ENCODE measurements around the gene ATAD3B. TPM values are rescaled to one million over a fixed set of nuclear protein-coding genes. Genes with fewer than 3 reads are reported as not detected.

ATAD3B gene
- total RNA-seq, 1 donor from 2014 or later: 63.0 TPM

GRCh38 chr1:1435106-1435903 lies 36.3 kb upstream of the ATAD3B start, which contains the start of gene VWA1:
Gene VWA1 (plus strand): TSS chr1:1435690. CDS start chr1:1435749, 59 bp downstream.
- no peaks in the 10 kb centered on the region for H3K27me3 ChIP-seq (ENCODE audit: insufficient read depth, low read length)
- peaks cover 8% of the 10 kb centered on the region for H3K4me1 Mint-ChIP-seq (ENCODE audit: low read depth, unreplicated experiment)
- no peaks in the 10 kb centered on the region for H3K79me2 ChIP-seq (ENCODE audit: insufficient read depth, low read length)
- no peaks in the 10 kb centered on the region for H3K9me3 ChIP-seq (ENCODE audit: insufficient read depth, low read depth, low read length)
- peak; percentile 42 for DNase-seq (ENCODE audit: low read depth)
- H2AFZ ChIP-seq (ENCODE audit: low read depth, low read length): peak within 1 kb of the TSS; percentile 78
- no peak within 1 kb of the TSS for H3K27ac Mint-ChIP-seq (ENCODE audit: unreplicated experiment)
- peak within 1 kb of the TSS; percentile 48 for H3K9ac ChIP-seq (ENCODE audit: low read length)
- TF ChIP-seq, protein P1, sequence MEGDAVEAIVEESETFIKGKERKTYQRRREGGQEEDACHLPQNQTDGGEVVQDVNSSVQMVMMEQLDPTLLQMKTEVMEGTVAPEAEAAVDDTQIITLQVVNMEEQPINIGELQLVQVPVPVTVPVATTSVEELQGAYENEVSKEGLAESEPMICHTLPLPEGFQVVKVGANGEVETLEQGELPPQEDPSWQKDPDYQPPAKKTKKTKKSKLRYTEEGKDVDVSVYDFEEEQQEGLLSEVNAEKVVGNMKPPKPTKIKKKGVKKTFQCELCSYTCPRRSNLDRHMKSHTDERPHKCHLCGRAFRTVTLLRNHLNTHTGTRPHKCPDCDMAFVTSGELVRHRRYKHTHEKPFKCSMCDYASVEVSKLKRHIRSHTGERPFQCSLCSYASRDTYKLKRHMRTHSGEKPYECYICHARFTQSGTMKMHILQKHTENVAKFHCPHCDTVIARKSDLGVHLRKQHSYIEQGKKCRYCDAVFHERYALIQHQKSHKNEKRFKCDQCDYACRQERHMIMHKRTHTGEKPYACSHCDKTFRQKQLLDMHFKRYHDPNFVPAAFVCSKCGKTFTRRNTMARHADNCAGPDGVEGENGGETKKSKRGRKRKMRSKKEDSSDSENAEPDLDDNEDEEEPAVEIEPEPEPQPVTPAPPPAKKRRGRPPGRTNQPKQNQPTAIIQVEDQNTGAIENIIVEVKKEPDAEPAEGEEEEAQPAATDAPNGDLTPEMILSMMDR (IDR thresholded peaks at IDR 0.05; ENCODE audit: insufficient read depth, low read depth, low read length): no peak
- TF ChIP-seq EZH2 (IDR thresholded peaks at IDR 0.05; ENCODE audit: insufficient read depth, low read length): no peak
- no peak for FAIRE-seq
- peaks cover 32% of the 10 kb centered on the region for H3K4me1 ChIP-seq (ENCODE audit: insufficient read depth, low read length)
- H3K27me3 Mint-ChIP-seq (ENCODE audit: low read depth, unreplicated experiment): no peaks in the 10 kb centered on the region
- H3K9me3 Mint-ChIP-seq (ENCODE audit: unreplicated experiment): no peaks in the 10 kb centered on the region
- H3K36me3 Mint-ChIP-seq (ENCODE audit: low read depth, unreplicated experiment): no peaks in the 10 kb centered on the region
- no peak within 1 kb of the TSS for H3K27ac ChIP-seq (ENCODE audit: low read depth, low read length)
- peak within 1 kb of the TSS; percentile 33 for H3K4me3 ChIP-seq (ENCODE audit: insufficient read depth, low read depth, low read length)
- H3K36me3 ChIP-seq (ENCODE audit: insufficient read depth, low read length): no peaks in the 10 kb centered on the region
- H3K4me2 ChIP-seq (ENCODE audit: low read length): peak within 1 kb of the TSS; percentile 85
- H3K4me3 Mint-ChIP-seq (ENCODE audit: unreplicated experiment): peak within 1 kb of the TSS; percentile 84
- peaks cover 6% of the 10 kb centered on the region for H4K20me1 ChIP-seq (ENCODE audit: insufficient read depth, low read length)

DNA sequence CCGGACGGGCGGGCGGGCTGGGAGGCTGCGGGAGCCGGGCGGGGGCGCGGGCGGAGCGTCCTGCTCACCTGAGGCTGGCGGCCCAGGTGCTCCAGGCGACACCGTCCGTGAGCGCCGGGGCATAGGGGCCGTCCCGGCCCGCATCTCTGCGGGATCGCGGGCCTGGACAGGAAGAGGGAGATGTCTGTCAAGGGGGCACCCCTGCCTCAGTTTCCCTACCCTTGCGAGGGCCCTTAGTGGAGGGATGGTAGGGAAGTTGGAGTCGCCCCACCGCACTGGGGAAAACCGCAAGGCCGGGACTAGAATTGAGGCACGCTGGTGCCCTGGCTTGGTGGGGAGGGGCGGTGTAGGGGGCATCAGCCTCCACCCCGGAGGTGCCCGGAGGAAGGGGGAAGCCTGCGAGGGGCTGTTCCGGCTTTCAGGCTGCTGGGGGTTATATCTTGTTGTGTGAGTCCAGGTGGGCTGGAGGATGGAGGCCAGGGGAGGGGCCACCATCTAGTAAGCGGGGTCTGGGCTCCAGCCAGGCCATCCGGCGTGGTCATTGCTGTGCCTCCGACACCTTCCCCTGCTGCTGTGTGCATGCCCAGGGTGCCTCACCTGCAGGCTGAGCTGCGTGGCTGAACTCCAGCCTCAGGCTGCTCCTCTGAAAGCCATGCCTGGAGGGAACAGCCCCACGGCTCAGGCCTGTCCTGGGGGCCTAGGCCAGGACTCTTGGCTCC lies 35.5 kb upstream of the ATAD3B start:
- H3K27ac ChIP-seq (ENCODE audit: low read depth, low read length): no peak overlapping the region
- H3K4me3 ChIP-seq (ENCODE audit: insufficient read depth, low read depth, low read length): peak overlapping the region; percentile 33
- H3K9me3 ChIP-seq (ENCODE audit: insufficient read depth, low read depth, low read length): no peaks in the 10 kb centered on the region
- no peaks in the 10 kb centered on the region for H3K27me3 ChIP-seq (ENCODE audit: insufficient read depth, low read length)
- H3K9me3 Mint-ChIP-seq (ENCODE audit: unreplicated experiment): no peaks in the 10 kb centered on the region
- H3K4me1 Mint-ChIP-seq (ENCODE audit: low read depth, unreplicated experiment): peaks cover 12% of the 10 kb centered on the region
- H4K20me1 ChIP-seq (ENCODE audit: insufficient read depth, low read length): peaks cover 6% of the 10 kb centered on the region
- H3K4me3 Mint-ChIP-seq (ENCODE audit: unreplicated experiment): peak overlapping the region; percentile 84
- H3K9ac ChIP-seq (ENCODE audit: low read length): peak overlapping the region; percentile 48
- H3K27ac Mint-ChIP-seq (ENCODE audit: unreplicated experiment): no peak overlapping the region
- no peaks in the 10 kb centered on the region for H3K36me3 Mint-ChIP-seq (ENCODE audit: low read depth, unreplicated experiment)
- H2AFZ ChIP-seq (ENCODE audit: low read depth, low read length): no peak overlapping the region
- no peak for DNase-seq (ENCODE audit: low read depth)
- TF ChIP-seq, protein P1 (IDR thresholded peaks at IDR 0.05; ENCODE audit: insufficient read depth, low read depth, low read length): no peak
- TF ChIP-seq EZH2 (IDR thresholded peaks at IDR 0.05; ENCODE audit: insufficient read depth, low read length): no peak
- no peak for FAIRE-seq
- H3K4me1 ChIP-seq (ENCODE audit: insufficient read depth, low read length): peaks cover 28% of the 10 kb centered on the region
- no peaks in the 10 kb centered on the region for H3K27me3 Mint-ChIP-seq (ENCODE audit: low read depth, unreplicated experiment)
- no peaks in the 10 kb centered on the region for H3K36me3 ChIP-seq (ENCODE audit: insufficient read depth, low read length)
- H3K79me2 ChIP-seq (ENCODE audit: insufficient read depth, low read length): no peaks in the 10 kb centered on the region
- H3K4me2 ChIP-seq (ENCODE audit: low read length): peak overlapping the region; percentile 85
